DMS153 treated with DMSO at 0.1 percent for 48 hours (cell line): ENCODE measurements around the gene GJB4.
"Not testable (repeated sequence)": the region's sequence is repeated elsewhere in the genome, so short reads cannot be mapped to it uniquely, and the experiment has no call there.

Experiments
- DNase-seq: peaks from one replicate; lab custom pipeline; 2025; ENCODE audit not compliant: unreplicated experiment; lab: John Stamatoyannopoulos, UW

Gene GJB4

DNA sequence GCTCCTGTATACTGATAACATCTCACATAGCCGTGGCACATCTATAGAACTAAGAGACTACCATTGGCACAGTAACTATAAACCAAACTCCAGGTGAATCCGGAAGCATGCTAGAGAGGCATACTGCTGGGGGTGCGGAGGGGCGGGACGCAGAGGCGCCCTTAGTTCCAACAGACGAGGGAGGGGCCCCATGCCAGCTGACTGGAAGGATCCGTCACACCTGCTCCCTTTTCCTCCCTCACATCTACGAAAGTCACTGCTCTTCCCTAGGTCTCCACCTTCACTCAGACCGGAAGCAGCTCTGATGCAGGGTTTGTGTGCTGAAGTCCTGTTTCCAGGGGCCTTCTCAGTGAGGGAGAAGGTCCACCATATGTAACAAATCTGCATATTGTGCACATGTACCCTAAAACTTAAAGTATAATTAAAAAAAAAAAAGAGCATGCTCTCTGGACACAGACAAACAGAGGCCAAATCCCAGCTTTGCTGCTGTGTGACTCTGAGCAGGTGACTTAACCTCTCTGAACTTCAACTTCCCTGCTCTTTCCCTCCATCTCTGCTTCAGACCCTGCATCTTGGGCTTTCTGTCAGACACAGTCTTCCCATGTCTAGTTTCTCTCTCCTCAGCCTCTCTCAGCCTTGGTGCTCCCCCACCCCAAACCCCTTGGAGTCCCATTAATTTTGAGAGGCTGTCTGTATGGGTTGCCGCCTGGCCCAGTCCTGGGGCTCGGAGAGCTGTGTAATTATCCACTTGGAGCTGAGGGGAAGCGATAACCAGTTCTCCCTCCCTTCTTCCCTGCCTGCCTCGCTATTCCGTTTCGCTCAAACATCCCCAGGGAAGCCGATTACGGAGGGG, 12.5 kb upstream of the GJB4 start:
- DNase-seq = no peak

GRCh38 chr1:34747638-34747941, 11.9 kb upstream of the GJB4 start:
- no peak for DNase-seq

DNA sequence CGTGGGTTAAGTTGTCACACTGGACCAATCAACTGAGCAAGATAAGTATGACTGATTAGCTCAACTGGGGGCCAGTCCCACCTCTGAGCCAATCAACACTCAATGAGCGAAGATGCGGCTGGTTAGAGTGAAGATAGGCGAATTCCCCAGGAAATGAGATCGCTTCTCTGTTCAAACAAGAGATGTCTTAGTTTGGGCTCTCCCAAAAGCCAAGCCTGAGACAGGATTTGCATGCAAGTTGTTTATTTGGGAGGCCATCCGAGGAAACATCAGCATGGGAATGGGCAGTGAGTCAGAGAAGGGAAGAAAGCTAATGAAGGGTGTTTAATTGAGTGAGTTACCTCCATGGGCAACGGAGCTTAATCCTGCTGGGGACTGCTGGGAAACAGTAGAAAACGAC, 9.5 kb upstream of the GJB4 start:
- DNase-seq = no peak

GRCh38 chr1:34750610-34751009, 8.9 kb upstream of the GJB4 start:
- DNase-seq = no peak

- DNase-seq = no peak
These were observed 6.4 kb upstream of the GJB4 start for GRCh38 chr1:34753163-34753562.

DNA sequence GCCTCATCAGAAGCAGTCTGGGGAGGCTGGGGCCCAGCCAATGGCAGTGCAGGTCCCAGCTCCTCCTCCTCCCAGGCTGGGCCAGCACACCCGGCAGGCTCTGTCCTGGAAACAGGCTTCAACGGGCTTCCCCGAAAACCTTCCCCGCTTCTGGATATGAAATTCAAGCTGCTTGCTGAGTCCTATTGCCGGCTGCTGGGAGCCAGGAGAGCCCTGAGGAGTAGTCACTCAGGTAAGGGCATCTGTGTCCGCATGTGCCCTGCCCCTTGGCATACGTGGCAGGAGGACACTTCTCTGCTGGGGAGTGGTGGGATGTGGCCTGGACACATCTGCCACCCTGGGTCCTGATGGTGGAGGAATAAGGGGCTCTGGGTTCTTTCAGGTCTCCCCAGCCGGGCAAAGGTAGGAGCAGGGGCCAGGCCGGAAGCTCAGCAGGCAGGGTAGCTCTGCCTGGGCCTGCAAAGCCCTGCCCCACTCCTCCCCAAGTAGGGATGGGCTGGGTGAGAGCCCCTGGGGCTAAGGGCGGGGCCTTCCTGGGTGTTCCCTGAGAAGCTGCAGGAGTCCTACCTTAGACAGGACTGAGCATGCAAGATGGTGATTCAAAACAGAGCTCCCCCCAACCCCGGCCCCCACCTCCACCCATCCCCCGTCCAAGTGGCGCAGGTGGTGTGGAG, 4.4 kb upstream of the GJB4 start, which contains the start of gene GJB5:
Gene GJB5, plus strand, starts transcription at position 84 of the 674 bp plus-strand sequence. CDS start 2,284 bp downstream, outside the sequence.
- DNase-seq = no peak

GRCh38 chr1:34755961-34756360, 3.6 kb upstream of the GJB4 start:
- no peak for DNase-seq

- no peak for DNase-seq
These were observed 2.2 kb upstream of the GJB4 start for GRCh38 chr1:34757386-34757785.

GRCh38 chr1:34758751-34759150, 789 bp upstream of the GJB4 start:
- DNase-seq = no peak

- no peak for DNase-seq
These were observed 1.7 kb downstream of the GJB4 start for GRCh38 chr1:34761176-34761761.

DNA sequence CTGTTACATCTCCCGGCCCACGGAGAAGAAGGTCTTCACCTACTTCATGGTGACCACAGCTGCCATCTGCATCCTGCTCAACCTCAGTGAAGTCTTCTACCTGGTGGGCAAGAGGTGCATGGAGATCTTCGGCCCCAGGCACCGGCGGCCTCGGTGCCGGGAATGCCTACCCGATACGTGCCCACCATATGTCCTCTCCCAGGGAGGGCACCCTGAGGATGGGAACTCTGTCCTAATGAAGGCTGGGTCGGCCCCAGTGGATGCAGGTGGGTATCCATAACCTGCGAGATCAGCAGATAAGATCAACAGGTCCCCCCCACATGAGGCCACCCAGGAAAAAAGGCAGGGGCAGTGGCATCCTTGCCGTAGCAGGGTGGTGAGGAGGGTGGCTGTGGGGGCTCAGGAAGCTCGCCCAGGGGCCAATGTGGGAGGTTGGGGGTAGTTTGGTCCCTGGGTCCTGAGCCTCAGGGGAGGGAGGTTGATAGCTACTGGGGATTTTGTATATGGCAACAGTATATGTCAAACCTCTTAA, 2.3 kb downstream of the GJB4 start:
- DNase-seq = no peak

- no peak for DNase-seq
These were observed 3.1 kb downstream of the GJB4 start for GRCh38 chr1:34762474-34763141.

DNA sequence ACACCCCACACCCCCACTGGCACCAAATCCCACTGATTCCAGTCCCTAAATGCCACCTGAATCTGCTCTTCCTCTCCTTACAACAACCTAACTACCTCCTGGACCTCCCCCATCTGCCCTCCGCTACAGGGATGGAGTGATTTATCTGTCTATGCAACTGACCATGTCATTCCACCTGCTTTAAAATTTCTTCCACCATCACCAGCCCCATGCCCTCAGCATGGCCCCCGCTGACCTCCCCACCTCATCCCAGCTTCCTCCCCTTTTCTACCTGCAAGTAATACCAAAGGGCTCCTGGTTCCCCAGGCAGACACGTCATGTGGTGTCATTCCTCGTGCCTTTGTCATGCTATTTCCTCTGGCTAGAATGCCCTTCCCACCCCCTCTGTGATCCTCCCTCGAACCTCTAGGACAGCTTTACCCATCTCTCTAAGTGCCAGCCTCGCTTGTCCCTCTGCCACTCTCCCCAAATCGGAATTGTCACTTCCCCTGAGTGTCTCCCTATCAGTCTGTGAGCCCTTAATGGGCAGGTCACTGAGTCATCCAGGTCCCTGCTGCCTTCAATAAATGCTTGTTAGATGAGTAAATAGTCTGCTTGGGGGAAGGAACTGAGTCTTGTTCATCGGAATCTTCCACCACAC, 3.7 kb downstream of the GJB4 start:
- no peak for DNase-seq

- DNase-seq = no peak
These were observed 9.3 kb downstream of the GJB4 start for GRCh38 chr1:34768856-34769255.

- no peak for DNase-seq
These were observed 11.5 kb downstream of the GJB4 start for GRCh38 chr1:34770891-34771504.

DNA sequence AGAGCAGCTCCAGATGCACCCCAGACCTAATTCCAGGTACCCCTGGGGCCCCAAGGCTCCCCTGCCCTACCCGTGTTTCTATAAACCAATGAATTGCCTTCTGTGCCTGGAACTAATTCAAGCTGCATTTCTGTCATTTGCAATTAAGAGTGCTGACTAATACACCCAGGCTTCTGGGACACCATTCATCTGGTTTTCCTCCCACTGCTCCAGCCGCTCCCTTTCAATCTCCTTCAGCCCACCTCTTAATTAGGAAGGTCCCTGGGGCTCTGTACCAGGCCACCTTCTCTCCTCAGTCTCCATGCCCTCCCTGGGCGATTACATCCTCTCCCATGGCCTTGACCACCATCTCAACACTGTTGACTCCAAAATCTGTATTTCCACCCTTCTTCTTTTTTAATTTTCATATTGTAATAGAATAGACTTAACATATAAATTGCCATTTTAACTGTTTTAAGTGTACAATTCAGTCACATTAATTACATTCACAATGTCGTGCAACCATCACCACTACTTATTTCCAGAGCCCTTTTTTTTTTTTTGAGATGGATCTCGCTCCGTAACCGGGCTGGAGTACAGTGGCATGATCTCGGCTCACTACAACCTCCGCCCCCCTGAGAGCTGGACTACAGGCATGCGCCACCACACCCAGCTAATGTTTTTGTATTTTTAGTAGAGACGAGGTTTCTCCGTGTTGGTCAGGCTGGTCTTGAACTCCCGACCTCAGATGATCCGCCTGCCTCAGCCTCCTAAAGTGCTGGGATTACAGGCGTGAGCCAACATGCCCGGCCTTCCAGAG, 12.2 kb downstream of the GJB4 start:
- DNase-seq = no peak

GRCh38 chr1:34773114-34773513, 13.6 kb downstream of the GJB4 start:
- not testable (repeated sequence) for DNase-seq

DNA sequence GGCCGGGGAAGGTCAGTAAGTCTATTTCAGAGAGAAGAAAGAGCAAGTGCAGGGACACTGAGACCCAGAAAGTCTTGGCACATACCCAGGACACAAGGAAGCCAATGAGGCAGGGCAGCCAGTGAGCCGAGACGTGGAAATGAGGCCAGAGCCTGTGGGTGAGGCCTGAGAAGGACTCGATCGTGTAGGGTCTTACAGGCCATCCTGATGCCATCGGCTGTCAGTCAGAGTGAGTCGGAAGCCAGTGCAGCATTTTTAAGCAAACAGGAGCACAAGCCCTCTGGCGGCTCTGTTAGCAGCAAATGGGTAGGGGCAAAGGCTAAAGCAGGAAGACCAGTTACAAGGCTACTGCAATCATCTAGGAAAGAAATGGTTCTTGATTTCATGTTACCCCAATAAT, 15.4 kb downstream of the GJB4 start:
- DNase-seq = no peak

DNA sequence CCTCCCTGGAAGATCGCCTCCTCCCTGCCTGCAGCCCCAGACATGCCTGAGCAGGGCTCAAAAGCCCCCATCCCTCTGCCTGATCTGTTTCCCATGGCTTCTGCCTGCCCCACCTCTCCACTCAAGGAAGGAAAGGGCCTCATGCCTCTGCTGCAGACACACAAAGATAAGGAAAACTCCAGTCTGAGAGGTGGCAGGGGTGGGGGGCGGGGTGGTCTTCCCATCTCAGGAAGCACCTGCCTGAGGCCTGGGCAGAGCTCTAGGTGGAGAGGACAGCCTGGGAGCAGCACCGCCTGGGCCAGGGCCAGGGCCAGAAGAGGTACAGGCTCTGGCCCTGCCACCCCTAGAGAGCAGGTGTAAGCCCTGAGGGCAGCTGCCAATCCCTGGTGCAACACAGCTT, 17.4 kb downstream of the GJB4 start:
- no peak for DNase-seq
